GM12874 (cell line): Measurements from ENCODE around the gene CD59.

Experiments
- CTCF ChIP-seq: IDR thresholded peaks from 2 replicates; pipeline ENCODE4 v1.5.1; 2011; ENCODE audit warnings: low read depth, mild to moderate bottlenecking, control low read depth, low read length, moderate library complexity; ENCODE audit not compliant: insufficient read depth

Gene CD59

GRCh38 chr11:33774736-33775466, 38.7 kb upstream of the CD59 start:
- no peak for TF ChIP-seq CTCF

- no peak for TF ChIP-seq CTCF
Observed at GRCh38 chr11:33773987-33774735, 37.9 kb upstream of the CD59 start, which contains the start of gene FBXO3. FBXO3 (minus strand) TSS chr11:33774520; CDS start chr11:33774497, 23 bp downstream.

GRCh38 chr11:33773404-33773986, 37.3 kb upstream of the CD59 start:
- TF ChIP-seq CTCF: no peak

GRCh38 chr11:33772870-33773269, 36.6 kb upstream of the CD59 start:
- no peak for TF ChIP-seq CTCF

GRCh38 chr11:33772300-33772699, 36.1 kb upstream of the CD59 start:
- TF ChIP-seq CTCF: no peak

- TF ChIP-seq CTCF: no peak
Observed at GRCh38 chr11:33770236-33770635, 34.0 kb upstream of the CD59 start.

- no peak for TF ChIP-seq CTCF
Observed at GRCh38 chr11:33769542-33769941, 33.3 kb upstream of the CD59 start.
